GM12892 (cell line): ENCODE results near the gene PACSIN3.

Experiments
- DNase-seq: peaks from one replicate; pipeline ENCODE4 v3.0.0; 2011; ENCODE audit not compliant: insufficient read length
- FAIRE-seq: peaks from 2 replicates; lab custom pipeline; 2011; peaks lifted over from hg19 to GRCh38; lab: Jason Lieb, UNC
- POLR2A ChIP-seq: IDR thresholded peaks from 2 replicates; pipeline ENCODE4 v1.6.1; 2011; ENCODE audit warnings: low read depth, low read length, control low read depth
- POLR2AphosphoS5 ChIP-seq: IDR thresholded peaks from 2 replicates; pipeline ENCODE4 v1.6.1; 2011; ENCODE audit warnings: low read depth, low read length, control low read depth
- TAF1 ChIP-seq: IDR thresholded peaks from 2 replicates; pipeline ENCODE4 v1.6.1; 2011; ENCODE audit warnings: low read depth, mild to moderate bottlenecking, control low read depth, low read length, borderline replicate concordance

PACSIN3 gene

GRCh38 chr11:47180006-47180787 lies 6.0 kb downstream of the PACSIN3 start:
- DNase-seq (no peak), FAIRE-seq (no peak)
- TF ChIP-seq POLR2AphosphoS5 (no peak), POLR2A (no peak), TAF1 (no peak)

DNA sequence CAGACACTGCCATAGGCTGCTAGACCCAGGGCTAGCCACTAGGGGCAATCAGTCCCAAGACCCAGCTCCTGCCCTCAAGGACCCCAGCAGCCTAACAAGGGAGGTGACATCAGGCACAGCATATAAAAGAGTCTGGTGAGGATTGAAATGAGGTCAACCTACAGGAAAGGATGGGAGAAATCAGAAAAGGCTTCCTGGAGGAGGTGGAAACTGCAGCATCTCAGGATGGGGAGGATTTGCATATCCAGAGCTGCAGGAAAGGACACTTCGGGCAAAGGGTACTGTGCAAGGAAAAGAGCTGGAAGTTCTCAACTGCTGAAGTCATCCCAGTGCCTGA lies 6.6 kb downstream of the PACSIN3 start:
- TF ChIP-seq POLR2A (no peak), TAF1 (no peak), POLR2AphosphoS5 (no peak)
- DNase-seq (peak; percentile 65), FAIRE-seq (peak; percentile 80)

DNA sequence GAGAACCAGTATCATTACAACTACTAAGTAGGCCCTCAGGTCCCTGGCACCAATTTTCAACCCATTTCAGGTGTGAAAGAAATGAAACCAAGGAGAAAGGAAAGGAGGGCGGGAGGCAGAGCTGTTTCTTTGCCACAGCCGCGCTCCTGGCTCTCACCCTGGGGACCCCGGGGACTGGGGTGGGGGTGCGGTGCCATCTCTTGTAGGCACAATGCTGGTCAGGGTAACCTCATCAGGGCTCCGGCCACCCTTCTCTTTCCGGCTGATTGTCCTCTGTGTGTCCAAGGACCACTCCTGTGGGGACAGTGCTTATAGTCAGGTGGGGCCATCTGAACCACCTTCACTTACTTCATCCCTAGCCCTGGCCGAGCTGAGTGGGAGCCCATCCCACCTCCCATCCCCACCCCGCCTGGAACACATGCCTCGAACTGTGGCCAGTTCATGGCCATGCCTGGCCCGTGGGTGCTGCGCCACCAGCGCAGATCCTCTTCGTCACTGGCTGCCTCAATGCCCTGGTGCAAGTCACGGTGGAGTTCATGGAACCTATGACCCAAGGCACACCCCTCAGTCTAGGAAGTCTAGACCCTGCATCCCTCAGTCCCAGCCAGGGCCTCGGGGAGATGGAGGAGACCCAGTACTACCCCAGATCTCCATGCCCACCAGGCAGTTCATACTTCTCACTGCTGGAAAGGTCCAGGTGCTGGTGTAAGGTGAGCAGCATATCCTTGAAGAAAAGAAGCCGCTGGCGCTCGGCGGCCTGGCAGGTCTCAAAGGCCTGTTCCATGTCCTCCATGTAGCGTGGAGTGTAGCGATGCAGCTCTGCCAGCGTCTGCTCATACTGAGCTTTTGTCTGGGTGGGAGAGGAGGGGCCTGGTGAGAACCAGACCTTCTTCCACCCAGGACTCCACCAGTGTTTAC lies 7.2 kb downstream of the PACSIN3 start:
- DNase-seq (no peak), FAIRE-seq (no peak)
- TF ChIP-seq POLR2AphosphoS5 (no peak), POLR2A (no peak), TAF1 (no peak)

- no peak for FAIRE-seq
- no peak for TF ChIP-seq POLR2AphosphoS5
- TF ChIP-seq POLR2A, result no peak
- no peak for TF ChIP-seq TAF1
- DNase-seq, result no peak
Observed at GRCh38 chr11:47178316-47178715, 7.9 kb downstream of the PACSIN3 start.

DNA sequence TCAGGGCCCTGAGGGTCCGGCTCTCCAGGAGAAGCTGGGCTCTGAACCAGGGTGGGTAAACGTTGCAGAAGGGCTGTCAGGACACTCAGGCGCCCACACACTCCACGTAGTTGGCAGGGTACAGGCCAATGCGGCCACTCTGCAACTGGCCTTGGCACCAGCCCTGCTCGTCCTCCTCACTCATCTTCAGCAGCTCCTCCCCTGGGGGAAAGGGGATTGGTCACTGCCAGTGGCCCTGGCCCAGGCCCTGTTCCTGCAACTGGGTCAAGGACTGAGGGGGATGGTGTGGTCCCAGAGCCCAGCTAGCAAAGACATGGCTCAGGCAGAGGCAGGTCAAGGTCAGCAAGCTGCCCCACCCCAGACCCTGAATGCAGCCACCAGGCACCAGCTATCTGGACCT lies 8.4 kb downstream of the PACSIN3 start:
- no peak for DNase-seq
- TF ChIP-seq POLR2AphosphoS5 (no peak), POLR2A (no peak), TAF1 (no peak)
- no peak for FAIRE-seq

DNA sequence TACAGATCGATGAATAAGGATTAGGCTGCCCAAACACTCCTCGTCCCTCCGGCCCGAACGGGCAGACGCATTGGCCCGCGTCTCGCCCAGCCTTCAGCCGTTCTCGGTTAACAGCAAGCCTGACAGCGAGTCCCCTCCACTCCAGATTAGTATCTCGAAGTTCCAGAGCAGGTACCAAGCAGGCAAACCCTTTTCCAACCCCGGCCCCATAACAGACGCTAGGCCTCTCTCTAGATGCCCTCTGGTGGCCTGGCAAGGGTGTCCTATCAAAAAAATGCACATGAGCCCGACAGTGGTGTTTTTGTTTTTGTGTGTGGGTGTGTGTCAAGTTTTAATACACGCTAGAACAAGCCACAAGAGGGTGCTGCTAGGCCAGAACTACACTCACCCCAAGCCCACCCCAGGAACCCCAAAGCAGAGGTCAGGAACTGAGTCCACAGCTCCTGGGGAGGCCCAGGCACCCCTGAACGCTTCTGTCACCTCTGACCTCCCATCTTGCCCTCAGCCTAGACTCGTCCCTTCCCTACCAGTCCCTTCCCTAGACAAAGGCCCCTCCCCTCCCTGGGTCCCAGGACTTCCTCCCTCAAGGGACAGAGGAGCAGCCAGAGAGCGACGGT lies 8.9 kb downstream of the PACSIN3 start:
- TF ChIP-seq TAF1 (no peak), POLR2AphosphoS5 (no peak), POLR2A (no peak)
- no peak for FAIRE-seq

GRCh38 chr11:47176328-47177228 lies 9.7 kb downstream of the PACSIN3 start, which contains the start of gene ARFGAP2:
Gene ARFGAP2, minus strand, starts transcription at chr11:47176879. Its CDS starts 26 bp downstream, at chr11:47176853.
- DNase-seq (peak; percentile 100), FAIRE-seq (peak; percentile 100)
- TF ChIP-seq POLR2A, result peak; percentile 50; the same call in 1 of the 2 replicates
- no peak for TF ChIP-seq POLR2AphosphoS5
- peak; percentile 72 for TF ChIP-seq TAF1

More for the DNA sequence above, 8.9 kb downstream of the PACSIN3 start:
- DNase-seq, result peak; percentile 57

GRCh38 chr11:47175746-47176327 lies 10.4 kb downstream of the PACSIN3 start:
- TF ChIP-seq TAF1 (no peak), POLR2AphosphoS5 (no peak), POLR2A (no peak)
- no peak for FAIRE-seq
- DNase-seq, result no peak

DNA sequence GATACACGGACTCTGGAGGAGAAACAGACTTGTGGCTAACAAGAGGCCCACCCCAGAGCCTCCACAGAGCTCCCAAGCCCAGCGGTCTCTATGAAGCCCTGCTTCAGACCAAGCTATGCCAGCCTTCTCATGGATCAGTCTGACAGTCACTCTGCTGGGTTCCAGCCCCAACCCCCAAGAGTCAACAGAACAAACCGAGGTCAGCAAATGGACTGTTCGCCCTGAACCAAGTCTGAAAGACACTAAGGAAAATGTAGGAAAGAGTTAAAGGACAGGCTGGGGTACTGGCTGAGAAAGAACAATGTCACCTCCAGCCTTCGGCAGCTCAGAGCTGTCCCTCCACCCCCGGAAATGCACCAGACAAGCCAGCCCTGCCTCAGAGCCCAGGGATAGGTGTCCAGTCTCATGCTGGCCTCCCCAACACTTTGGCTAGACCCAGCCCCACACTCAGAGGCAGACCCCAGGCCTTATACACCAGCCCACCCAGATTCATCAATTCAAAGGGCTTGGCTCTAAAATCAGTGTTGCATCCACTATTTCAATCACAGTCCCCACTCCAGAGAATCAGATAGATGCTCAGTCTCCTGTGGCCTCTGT lies 13.4 kb downstream of the PACSIN3 start:
- no peak for TF ChIP-seq POLR2A
- no peak for TF ChIP-seq TAF1
- TF ChIP-seq POLR2AphosphoS5, result no peak
- no peak for DNase-seq
- no peak for FAIRE-seq
